ENCODE measurements around the gene UPP1. TPM values are rescaled to one million over a fixed set of nuclear protein-coding genes. Genes with fewer than 3 reads are reported as not detected.

Gene UPP1
- 39.8 and 60.4 TPM in 2 replicates for total RNA-seq (2014; rRNA removed; shearing (Covaris generic))

GRCh38 chr7:48089046-48090003 lies at the start of gene UPP1:
Gene UPP1, plus strand, starts transcription at chr7:48089265. Its CDS starts 5,519 bp downstream, at chr7:48094784.
- H3K27ac ChIP-seq = peak within 1 kb of the TSS; percentile 100

GRCh38 chr7:48040944-48041652 lies 48.0 kb upstream of the UPP1 start:
- H3K9me3 ChIP-seq (replicated peaks) = no peaks in the 10 kb centered on the region
- DNase-seq (ENCODE audit: low read depth in 1 of 2, low spot score in 2 of 2) = peak; percentile 57 to 59
- H3K27ac ChIP-seq = peak overlapping the region; percentile 99
- no peak overlapping the region for H3K4me3 ChIP-seq
- no peaks in the 10 kb centered on the region for H3K36me3 ChIP-seq
- H3K4me1 ChIP-seq (replicated peaks) = peaks cover 49% of the 10 kb centered on the region
- H3K27me3 ChIP-seq (replicated peaks) = no peaks in the 10 kb centered on the region

More at GRCh38 chr7:48089046-48090003, at the start of gene UPP1:
- Histone ChIP-seq H3K4me1 (replicated peaks) (peaks cover 93% of the 10 kb centered on the region), H3K9me3 (replicated peaks) (peaks cover 3% of the 10 kb centered on the region), H3K27me3 (replicated peaks) (no peaks in the 10 kb centered on the region), H3K36me3 (peaks cover 51% of the 10 kb centered on the region), H3K4me3 (peak within 1 kb of the TSS; percentile 93)
- DNase-seq (ENCODE audit: low read depth in 1 of 2, low spot score in 2 of 2) = peak in 1 of 2 experiments; percentile 83

GRCh38 chr7:48041653-48041970 lies 47.5 kb upstream of the UPP1 start:
- Histone ChIP-seq H3K4me3 (no peak overlapping the region), H3K27ac (peak overlapping the region; percentile 99), H3K36me3 (no peaks in the 10 kb centered on the region), H3K27me3 (replicated peaks) (no peaks in the 10 kb centered on the region), H3K9me3 (replicated peaks) (no peaks in the 10 kb centered on the region), H3K4me1 (replicated peaks) (peaks cover 47% of the 10 kb centered on the region)
- peak in 1 of 2 experiments; percentile 92 for DNase-seq (ENCODE audit: low read depth in 1 of 2, low spot score in 2 of 2)

- peak overlapping the region; percentile 99 for H3K27ac ChIP-seq
- peak; percentile 57 to 79 for DNase-seq (ENCODE audit: low read depth in 1 of 2, low spot score in 2 of 2)
Observed at GRCh38 chr7:48042216-48042615, 46.8 kb upstream of the UPP1 start.

GRCh38 chr7:48042636-48043035 lies 46.4 kb upstream of the UPP1 start:
- DNase-seq (ENCODE audit: low read depth in 1 of 2, low spot score in 2 of 2) = no peak

More at GRCh38 chr7:48042216-48042615, 46.8 kb upstream of the UPP1 start:
- no peaks in the 10 kb centered on the region for H3K36me3 ChIP-seq
- H3K27me3 ChIP-seq (replicated peaks) = no peaks in the 10 kb centered on the region
- peaks cover 47% of the 10 kb centered on the region for H3K4me1 ChIP-seq (replicated peaks)
- no peaks in the 10 kb centered on the region for H3K9me3 ChIP-seq (replicated peaks)
- no peak overlapping the region for H3K4me3 ChIP-seq

GRCh38 chr7:48045195-48045765 lies 43.8 kb upstream of the UPP1 start:
- Histone ChIP-seq H3K4me1 (replicated peaks) (peaks cover 30% of the 10 kb centered on the region), H3K9me3 (replicated peaks) (no peaks in the 10 kb centered on the region), H3K27ac (no peak overlapping the region), H3K27me3 (replicated peaks) (no peaks in the 10 kb centered on the region), H3K36me3 (no peaks in the 10 kb centered on the region), H3K4me3 (no peak overlapping the region)
- DNase-seq (ENCODE audit: low read depth in 1 of 2, low spot score in 2 of 2) = no peak

More at GRCh38 chr7:48042636-48043035, 46.4 kb upstream of the UPP1 start:
- Histone ChIP-seq H3K27me3 (replicated peaks) (no peaks in the 10 kb centered on the region), H3K4me3 (no peak overlapping the region), H3K4me1 (replicated peaks) (peaks cover 47% of the 10 kb centered on the region), H3K9me3 (replicated peaks) (no peaks in the 10 kb centered on the region), H3K36me3 (no peaks in the 10 kb centered on the region), H3K27ac (peak overlapping the region; percentile 99)

- Histone ChIP-seq H3K9me3 (replicated peaks) (no peaks in the 10 kb centered on the region), H3K27me3 (replicated peaks) (no peaks in the 10 kb centered on the region)
- DNase-seq (ENCODE audit: low read depth in 1 of 2, low spot score in 2 of 2) = no peak
Observed at GRCh38 chr7:48046458-48046857, 42.6 kb upstream of the UPP1 start.

GRCh38 chr7:48048113-48048512 lies 41.0 kb upstream of the UPP1 start:
- DNase-seq (ENCODE audit: low read depth in 1 of 2, low spot score in 2 of 2) = no peak
- H3K4me3 ChIP-seq = no peak overlapping the region
- no peak overlapping the region for H3K27ac ChIP-seq
- H3K9me3 ChIP-seq (replicated peaks) = no peaks in the 10 kb centered on the region
- no peaks in the 10 kb centered on the region for H3K36me3 ChIP-seq
- H3K4me1 ChIP-seq (replicated peaks) = peaks cover 10% of the 10 kb centered on the region
- no peaks in the 10 kb centered on the region for H3K27me3 ChIP-seq (replicated peaks)

More at GRCh38 chr7:48046458-48046857, 42.6 kb upstream of the UPP1 start:
- H3K4me3 ChIP-seq = no peak overlapping the region
- H3K27ac ChIP-seq = no peak overlapping the region
- no peaks in the 10 kb centered on the region for H3K36me3 ChIP-seq
- peaks cover 18% of the 10 kb centered on the region for H3K4me1 ChIP-seq (replicated peaks)

- Histone ChIP-seq H3K27me3 (replicated peaks) (no peaks in the 10 kb centered on the region), H3K4me1 (replicated peaks) (peaks cover 9% of the 10 kb centered on the region), H3K4me3 (no peak overlapping the region), H3K36me3 (no peaks in the 10 kb centered on the region), H3K27ac (no peak overlapping the region), H3K9me3 (replicated peaks) (no peaks in the 10 kb centered on the region)
- DNase-seq (ENCODE audit: low read depth in 1 of 2, low spot score in 2 of 2) = no peak
Observed at GRCh38 chr7:48049850-48050249, 39.2 kb upstream of the UPP1 start.

- Histone ChIP-seq H3K36me3 (no peaks in the 10 kb centered on the region), H3K9me3 (replicated peaks) (no peaks in the 10 kb centered on the region; the same call in 1 of the 2 replicates), H3K4me3 (no peak overlapping the region), H3K4me1 (replicated peaks) (peaks cover 9% of the 10 kb centered on the region), H3K27ac (peak overlapping the region; percentile 44; the same call in 1 of the 2 replicates), H3K27me3 (replicated peaks) (no peaks in the 10 kb centered on the region)
- DNase-seq (ENCODE audit: low read depth in 1 of 2, low spot score in 2 of 2) = no peak
Observed at GRCh38 chr7:48052748-48053147, 36.3 kb upstream of the UPP1 start.

GRCh38 chr7:48053736-48054135 lies 35.3 kb upstream of the UPP1 start:
- Histone ChIP-seq H3K4me1 (replicated peaks) (peaks cover 9% of the 10 kb centered on the region), H3K27me3 (replicated peaks) (no peaks in the 10 kb centered on the region), H3K9me3 (replicated peaks) (no peaks in the 10 kb centered on the region; the same call in 1 of the 2 replicates), H3K27ac (no peak overlapping the region), H3K36me3 (no peaks in the 10 kb centered on the region), H3K4me3 (no peak overlapping the region)
- no peak for DNase-seq (ENCODE audit: low read depth in 1 of 2, low spot score in 2 of 2)

GRCh38 chr7:48058990-48059389 lies 30.1 kb upstream of the UPP1 start:
- Histone ChIP-seq H3K27me3 (replicated peaks) (no peaks in the 10 kb centered on the region), H3K4me3 (no peak overlapping the region), H3K27ac (no peak overlapping the region), H3K9me3 (replicated peaks) (no peaks in the 10 kb centered on the region; the same call in 1 of the 2 replicates), H3K4me1 (replicated peaks) (no peaks in the 10 kb centered on the region), H3K36me3 (no peaks in the 10 kb centered on the region)
- DNase-seq (ENCODE audit: low read depth in 1 of 2, low spot score in 2 of 2) = no peak

GRCh38 chr7:48059706-48060105 lies 29.4 kb upstream of the UPP1 start:
- DNase-seq (ENCODE audit: low read depth in 1 of 2, low spot score in 2 of 2) = no peak
- Histone ChIP-seq H3K9me3 (replicated peaks) (no peaks in the 10 kb centered on the region; the same call in 1 of the 2 replicates), H3K27me3 (replicated peaks) (no peaks in the 10 kb centered on the region), H3K4me3 (no peak overlapping the region), H3K36me3 (no peaks in the 10 kb centered on the region), H3K4me1 (replicated peaks) (no peaks in the 10 kb centered on the region), H3K27ac (no peak overlapping the region)

Data from SJSA1 (cell line).